ENCODE measurements around the gene NRIP3. TPM values are rescaled to one million over a fixed set of nuclear protein-coding genes. Genes with fewer than 3 reads are reported as not detected.

Gene NRIP3
- total RNA-seq, 1 donor, result 6.2 TPM

DNA sequence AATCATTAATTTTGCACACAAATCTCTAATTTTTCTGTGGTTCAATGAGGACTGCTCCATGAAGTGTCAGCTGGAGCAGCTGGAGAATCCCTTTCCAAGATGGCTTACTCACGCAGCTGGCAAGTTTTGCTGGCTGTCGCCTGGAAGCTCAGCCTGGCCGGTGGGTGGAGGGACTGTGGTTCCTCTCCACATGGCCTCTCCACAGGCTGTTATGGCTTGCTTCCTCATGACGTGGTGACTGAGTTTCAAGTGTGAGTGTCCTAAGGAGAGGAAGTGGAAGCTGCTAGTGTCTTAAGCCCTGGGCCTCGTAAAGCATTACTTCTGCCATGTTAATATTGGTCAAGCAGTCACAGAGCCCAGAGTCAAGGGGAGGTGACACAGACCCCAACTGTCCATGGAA, 14.0 kb upstream of the NRIP3 start:
- H3K27me3 ChIP-seq (ENCODE audit: insufficient read depth, low read length), result no peaks in the 10 kb centered on the region
- H3K9me3 ChIP-seq (ENCODE audit: low read depth, low read length), result no peaks in the 10 kb centered on the region
- H4K20me1 ChIP-seq (ENCODE audit: insufficient read depth, low read length), result no peaks in the 10 kb centered on the region
- no peak overlapping the region for H3K4me3 ChIP-seq (ENCODE audit: insufficient read depth, low read length)
- no peaks in the 10 kb centered on the region for H3K36me3 ChIP-seq (ENCODE audit: insufficient read depth, low read length)
- peak; percentile 62 for DNase-seq (ENCODE audit: insufficient read length, low spot score, missing footprints)
- no peaks in the 10 kb centered on the region for H3K79me2 ChIP-seq (ENCODE audit: insufficient read depth, low read length)
- H3K27ac ChIP-seq (ENCODE audit: low read depth, low read length), result no peak overlapping the region
- H3K4me2 ChIP-seq (ENCODE audit: insufficient read depth, low read length), result no peak overlapping the region
- TF ChIP-seq, protein P1, sequence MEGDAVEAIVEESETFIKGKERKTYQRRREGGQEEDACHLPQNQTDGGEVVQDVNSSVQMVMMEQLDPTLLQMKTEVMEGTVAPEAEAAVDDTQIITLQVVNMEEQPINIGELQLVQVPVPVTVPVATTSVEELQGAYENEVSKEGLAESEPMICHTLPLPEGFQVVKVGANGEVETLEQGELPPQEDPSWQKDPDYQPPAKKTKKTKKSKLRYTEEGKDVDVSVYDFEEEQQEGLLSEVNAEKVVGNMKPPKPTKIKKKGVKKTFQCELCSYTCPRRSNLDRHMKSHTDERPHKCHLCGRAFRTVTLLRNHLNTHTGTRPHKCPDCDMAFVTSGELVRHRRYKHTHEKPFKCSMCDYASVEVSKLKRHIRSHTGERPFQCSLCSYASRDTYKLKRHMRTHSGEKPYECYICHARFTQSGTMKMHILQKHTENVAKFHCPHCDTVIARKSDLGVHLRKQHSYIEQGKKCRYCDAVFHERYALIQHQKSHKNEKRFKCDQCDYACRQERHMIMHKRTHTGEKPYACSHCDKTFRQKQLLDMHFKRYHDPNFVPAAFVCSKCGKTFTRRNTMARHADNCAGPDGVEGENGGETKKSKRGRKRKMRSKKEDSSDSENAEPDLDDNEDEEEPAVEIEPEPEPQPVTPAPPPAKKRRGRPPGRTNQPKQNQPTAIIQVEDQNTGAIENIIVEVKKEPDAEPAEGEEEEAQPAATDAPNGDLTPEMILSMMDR (IDR thresholded peaks at IDR 0.05; ENCODE audit: extremely low read depth, low read depth, low read length), result no peak
- H3K4me1 ChIP-seq (ENCODE audit: insufficient read depth, low read length), result peaks cover 6% of the 10 kb centered on the region
- H2AFZ ChIP-seq (ENCODE audit: low read length), result peak overlapping the region; percentile 67

DNA sequence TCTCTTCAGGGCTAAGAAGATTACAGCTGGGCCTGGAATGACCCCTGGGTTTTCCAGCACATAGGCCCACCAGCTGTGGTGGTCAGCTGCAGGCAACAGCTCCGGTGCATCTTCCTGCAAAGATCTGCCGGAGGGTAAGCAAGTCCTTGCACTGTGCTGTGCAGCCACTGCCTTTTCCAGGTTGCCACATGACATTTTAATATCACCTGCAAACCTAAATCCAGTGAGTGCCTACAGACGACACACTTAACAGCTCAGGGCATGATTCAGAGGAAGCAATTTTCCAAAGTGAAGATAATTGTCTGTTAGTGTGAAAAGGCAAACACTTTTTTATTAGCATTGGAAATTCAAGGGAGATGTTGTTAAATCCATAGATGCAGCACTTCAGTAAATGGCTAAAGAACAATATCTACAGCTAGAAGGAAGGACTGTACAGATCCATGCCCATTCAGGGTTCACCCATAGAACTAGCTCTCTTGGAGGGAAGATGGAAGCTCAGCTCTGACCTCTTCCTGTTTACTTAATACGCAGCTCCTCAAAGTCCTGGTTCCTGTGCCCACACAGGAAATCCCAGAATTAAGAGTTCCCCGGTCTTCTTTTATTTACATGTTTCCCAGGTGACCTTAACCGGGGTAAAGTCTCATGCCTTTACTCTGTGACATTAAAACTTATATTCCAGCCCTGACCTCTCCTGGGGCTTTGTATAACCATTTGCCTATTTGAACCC, 13.3 kb upstream of the NRIP3 start:
- Histone ChIP-seq H3K4me2 (ENCODE audit: insufficient read depth, low read length) (no peak overlapping the region), H3K4me3 (ENCODE audit: insufficient read depth, low read length) (no peak overlapping the region), H3K4me1 (ENCODE audit: insufficient read depth, low read length) (peaks cover 6% of the 10 kb centered on the region)

DNA sequence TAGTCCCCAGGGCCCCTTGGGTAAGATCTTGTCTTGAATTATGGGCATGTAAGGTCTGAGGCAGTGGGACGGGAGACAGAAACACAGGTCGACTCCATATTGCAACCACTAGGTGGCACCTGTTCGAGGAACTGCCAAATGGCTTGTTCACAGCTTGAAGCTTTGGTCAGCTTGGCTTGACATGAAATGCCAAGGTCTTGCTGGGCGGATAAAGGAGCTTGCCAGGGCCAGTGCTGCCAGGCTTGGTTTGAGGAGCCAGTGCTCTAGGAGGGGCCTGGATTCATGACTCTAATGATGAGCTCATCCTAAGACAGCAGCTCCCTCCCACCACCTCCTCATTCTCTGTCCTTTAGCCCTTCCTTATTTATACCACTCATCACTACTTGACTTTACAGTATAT, 11.9 kb upstream of the NRIP3 start:
- H2AFZ ChIP-seq (ENCODE audit: low read length), result peak overlapping the region; percentile 21
- no peaks in the 10 kb centered on the region for H3K9me3 ChIP-seq (ENCODE audit: low read depth, low read length)
- H4K20me1 ChIP-seq (ENCODE audit: insufficient read depth, low read length), result no peaks in the 10 kb centered on the region
- DNase-seq (ENCODE audit: insufficient read length, low spot score, missing footprints), result peak; percentile 84
- H3K27ac ChIP-seq (ENCODE audit: low read depth, low read length), result no peak overlapping the region
- TF ChIP-seq, protein P1 (IDR thresholded peaks at IDR 0.05; ENCODE audit: extremely low read depth, low read depth, low read length), result peak; percentile 83
- H3K79me2 ChIP-seq (ENCODE audit: insufficient read depth, low read length), result no peaks in the 10 kb centered on the region
- H3K4me3 ChIP-seq (ENCODE audit: insufficient read depth, low read length), result no peak overlapping the region
- H3K27me3 ChIP-seq (ENCODE audit: insufficient read depth, low read length), result no peaks in the 10 kb centered on the region
- H3K4me2 ChIP-seq (ENCODE audit: insufficient read depth, low read length), result no peak overlapping the region
- no peaks in the 10 kb centered on the region for H3K36me3 ChIP-seq (ENCODE audit: insufficient read depth, low read length)
- H3K4me1 ChIP-seq (ENCODE audit: insufficient read depth, low read length), result peaks cover 6% of the 10 kb centered on the region

More for the DNA sequence above, 13.3 kb upstream of the NRIP3 start:
- H3K9me3 ChIP-seq (ENCODE audit: low read depth, low read length), result no peaks in the 10 kb centered on the region
- no peaks in the 10 kb centered on the region for H3K27me3 ChIP-seq (ENCODE audit: insufficient read depth, low read length)
- H3K79me2 ChIP-seq (ENCODE audit: insufficient read depth, low read length), result no peaks in the 10 kb centered on the region
- no peak overlapping the region for H2AFZ ChIP-seq (ENCODE audit: low read length)
- no peaks in the 10 kb centered on the region for H4K20me1 ChIP-seq (ENCODE audit: insufficient read depth, low read length)
- H3K36me3 ChIP-seq (ENCODE audit: insufficient read depth, low read length), result no peaks in the 10 kb centered on the region
- TF ChIP-seq, protein P1 (IDR thresholded peaks at IDR 0.05; ENCODE audit: extremely low read depth, low read depth, low read length), result no peak
- H3K27ac ChIP-seq (ENCODE audit: low read depth, low read length), result no peak overlapping the region
- no peak for DNase-seq (ENCODE audit: insufficient read length, low spot score, missing footprints)

DNA sequence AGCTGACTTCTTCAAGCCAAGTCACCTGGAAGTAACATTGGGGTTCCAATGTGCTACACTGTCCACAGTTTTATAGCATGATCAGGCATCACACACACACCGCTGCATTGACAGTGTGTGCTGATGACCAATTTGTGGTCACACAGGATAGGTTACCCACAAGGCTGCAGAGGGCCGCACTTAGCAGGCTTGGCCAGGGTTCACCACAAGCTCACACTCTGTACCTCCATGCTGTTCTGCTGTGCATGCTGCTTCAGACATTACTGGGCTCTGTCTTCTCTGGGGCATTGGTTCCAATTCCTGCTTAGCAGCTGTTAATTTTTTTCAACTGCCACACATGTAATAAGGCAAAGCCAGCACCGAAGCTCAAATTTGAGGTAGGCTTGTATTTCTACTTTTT, 11.0 kb upstream of the NRIP3 start:
- Histone ChIP-seq H3K27me3 (ENCODE audit: insufficient read depth, low read length) (no peaks in the 10 kb centered on the region), H3K4me2 (ENCODE audit: insufficient read depth, low read length) (no peak overlapping the region), H2AFZ (ENCODE audit: low read length) (no peak overlapping the region), H3K79me2 (ENCODE audit: insufficient read depth, low read length) (no peaks in the 10 kb centered on the region), H3K9me3 (ENCODE audit: low read depth, low read length) (no peaks in the 10 kb centered on the region), H3K36me3 (ENCODE audit: insufficient read depth, low read length) (no peaks in the 10 kb centered on the region), H3K4me3 (ENCODE audit: insufficient read depth, low read length) (no peak overlapping the region), H3K27ac (ENCODE audit: low read depth, low read length) (no peak overlapping the region), H3K4me1 (ENCODE audit: insufficient read depth, low read length) (peaks cover 6% of the 10 kb centered on the region), H4K20me1 (ENCODE audit: insufficient read depth, low read length) (no peaks in the 10 kb centered on the region)
- DNase-seq (ENCODE audit: insufficient read length, low spot score, missing footprints), result no peak
- TF ChIP-seq, protein P1 (IDR thresholded peaks at IDR 0.05; ENCODE audit: extremely low read depth, low read depth, low read length), result no peak
